ENCODE data around the gene ARRDC2.

- TF ChIP-seq CTCF (IDR thresholded peaks at IDR 0.05; ENCODE audit: low read depth, low read length, missing input control) (no peak), EGR1 (IDR thresholded peaks at IDR 0.05; ENCODE audit: low read depth in 2 of 2) (no peak), TAF1 (conservative IDR thresholded peaks at IDR 0.05) (no peak), RAD21 (IDR thresholded peaks at IDR 0.05) (no peak), REST (IDR thresholded peaks at IDR 0.05) (no peak), RXRA (IDR thresholded peaks at IDR 0.05) (no peak)
Observed at GRCh38 chr19:18021121-18021755, 13.3 kb downstream of the ARRDC2 start.
